ENCODE data around the gene SMIM33. TPM values are rescaled to one million over a fixed set of nuclear protein-coding genes. Genes with fewer than 3 reads are reported as not detected.
"Not testable (repeated sequence)": the region's sequence is repeated elsewhere in the genome, so short reads cannot be mapped to it uniquely, and the experiment has no call there.

The SMIM33 gene
- total RNA-seq, 1 donor from 2014 or later, result under 0.01 TPM

DNA sequence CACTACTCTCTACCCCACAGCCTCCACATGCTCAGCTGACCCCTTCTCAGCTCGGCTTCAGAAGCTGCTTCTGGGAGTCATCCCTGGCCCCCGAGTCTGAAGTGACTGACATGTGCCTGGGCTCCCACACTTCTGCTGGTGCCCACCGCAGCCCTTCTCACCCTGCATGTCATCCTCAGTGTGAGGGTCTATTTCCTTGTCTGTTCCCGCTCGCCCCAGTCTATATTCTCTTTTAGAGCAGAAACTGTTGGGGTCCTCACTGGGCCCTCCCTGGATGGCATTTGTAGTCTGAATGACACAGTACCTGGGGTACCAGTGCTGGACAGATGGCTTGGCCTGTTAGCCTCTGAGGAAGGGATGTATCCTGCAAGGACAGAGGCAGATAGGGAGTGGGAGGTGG, 13.6 kb upstream of the SMIM33 start:
- DNase-seq (ENCODE audit: low read depth in 2 of 2), result no peak

DNA sequence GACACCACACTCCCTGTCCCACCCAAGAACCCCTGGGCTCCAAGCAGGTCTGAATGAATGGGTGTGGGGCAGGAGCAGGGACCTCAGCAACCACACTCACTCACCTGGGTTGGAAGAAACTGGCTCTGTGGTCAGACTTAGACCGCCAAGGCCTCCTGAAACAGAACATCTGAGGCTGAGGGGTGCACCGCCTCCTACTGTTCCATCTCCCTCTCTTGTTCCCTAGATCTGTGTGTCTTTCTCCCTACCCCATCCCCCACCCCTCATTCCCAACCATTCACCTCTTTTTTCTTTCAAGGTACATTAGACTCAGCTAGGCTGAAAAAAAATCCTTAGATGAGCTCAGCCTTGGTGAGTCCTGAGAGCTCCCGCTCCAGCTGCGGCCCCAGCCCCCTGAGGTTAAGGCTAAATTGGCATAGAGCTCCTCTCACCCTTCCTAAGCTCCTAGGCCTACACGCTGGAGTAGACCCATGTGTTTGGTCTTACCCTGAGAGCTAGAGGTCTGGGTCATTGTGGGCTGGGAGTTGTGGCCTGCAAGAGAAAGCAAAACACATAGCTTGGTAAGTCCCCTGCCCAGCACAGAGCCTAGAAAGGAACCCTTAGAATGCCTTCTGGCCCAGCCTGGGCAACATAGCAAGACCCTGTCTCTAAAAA, 13.0 kb upstream of the SMIM33 start:
- DNase-seq (ENCODE audit: low read depth in 2 of 2), result no peak

DNA sequence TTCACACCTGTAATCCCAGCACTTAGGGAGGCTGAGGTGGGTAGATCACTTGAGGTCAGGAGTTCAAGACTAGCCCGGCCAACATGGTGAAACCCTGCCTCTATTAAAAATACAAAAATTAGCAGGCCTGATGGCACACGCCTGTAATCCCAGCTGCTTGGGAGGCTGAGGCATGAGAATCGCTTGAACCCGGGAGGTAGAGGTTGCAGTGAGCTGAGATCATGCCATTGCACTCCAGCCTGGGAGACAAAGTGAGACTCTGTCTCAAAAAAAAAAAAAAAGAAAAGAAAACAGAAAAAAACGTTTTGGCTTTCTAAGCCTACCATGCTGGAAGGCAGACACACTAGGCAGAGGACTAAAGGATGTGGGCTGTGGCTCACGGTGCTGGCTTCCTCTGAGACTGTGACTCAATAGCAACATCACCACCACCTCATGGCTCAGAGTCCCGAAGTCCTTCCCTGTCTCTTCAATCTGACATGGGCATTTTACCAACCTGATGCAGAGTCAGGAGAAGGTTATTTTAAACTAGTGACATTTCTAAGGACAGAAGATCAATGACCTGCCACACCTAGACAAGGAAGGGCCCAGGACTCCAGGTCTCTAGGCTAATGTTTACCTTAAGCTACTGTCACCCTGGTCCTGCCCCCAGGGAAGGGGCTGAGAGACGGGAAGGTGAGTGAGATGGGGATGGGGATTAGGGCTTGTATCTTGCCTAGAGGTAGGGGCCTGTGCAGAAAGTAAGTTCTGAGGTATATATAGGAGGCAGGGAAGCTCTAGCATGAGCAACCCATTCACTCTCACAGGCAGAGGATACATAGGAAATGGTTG, 12.0 kb upstream of the SMIM33 start:
- DNase-seq (ENCODE audit: low read depth in 2 of 2), result peak in 1 of 2 donors; percentile 88

DNA sequence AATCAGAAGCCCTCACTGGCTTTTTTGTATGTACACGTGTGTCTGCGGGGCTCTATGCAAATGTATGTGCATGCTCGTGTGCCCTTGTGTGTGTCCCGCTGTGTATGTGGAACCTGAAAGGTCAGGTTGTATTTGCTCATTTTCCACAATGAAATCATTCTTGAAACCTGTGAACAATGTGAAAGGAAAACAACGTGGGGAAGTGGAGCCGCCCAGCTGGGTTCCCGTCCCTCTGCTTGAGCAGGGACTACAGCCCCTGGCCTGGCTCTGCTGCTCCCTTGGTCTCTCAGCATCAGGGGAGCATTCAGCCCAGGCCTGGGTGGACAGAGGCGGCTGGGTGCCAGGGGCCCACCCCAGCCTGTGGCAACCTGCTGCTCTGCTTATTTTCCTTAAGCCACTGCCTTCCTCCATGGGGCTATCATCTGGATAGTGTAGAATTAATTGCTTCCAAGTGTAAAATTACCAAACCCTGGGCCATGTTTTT, 11.3 kb upstream of the SMIM33 start:
- peak; percentile 75 to 86 for DNase-seq (ENCODE audit: low read depth in 2 of 2)

DNA sequence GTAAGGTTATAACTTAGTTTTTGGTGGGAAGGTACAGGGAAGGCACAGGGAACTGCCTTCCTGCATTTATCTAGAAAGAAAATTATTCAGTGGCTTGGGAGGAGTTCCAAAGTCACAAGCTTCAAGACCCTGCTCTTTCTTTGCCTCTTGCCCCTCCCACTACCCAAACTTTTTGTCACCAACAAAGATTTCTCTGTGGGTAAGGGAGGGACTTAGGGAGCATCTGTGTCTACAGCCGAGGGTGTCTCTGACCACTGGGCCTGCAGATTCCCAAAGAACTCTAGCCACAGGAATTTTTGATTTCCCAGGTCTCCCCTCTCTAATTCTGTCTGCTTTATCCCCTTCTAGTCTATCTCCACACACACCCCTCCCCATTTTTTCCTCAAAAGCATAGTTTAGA, 10.3 kb upstream of the SMIM33 start:
- DNase-seq (ENCODE audit: low read depth in 2 of 2), result no peak

DNA sequence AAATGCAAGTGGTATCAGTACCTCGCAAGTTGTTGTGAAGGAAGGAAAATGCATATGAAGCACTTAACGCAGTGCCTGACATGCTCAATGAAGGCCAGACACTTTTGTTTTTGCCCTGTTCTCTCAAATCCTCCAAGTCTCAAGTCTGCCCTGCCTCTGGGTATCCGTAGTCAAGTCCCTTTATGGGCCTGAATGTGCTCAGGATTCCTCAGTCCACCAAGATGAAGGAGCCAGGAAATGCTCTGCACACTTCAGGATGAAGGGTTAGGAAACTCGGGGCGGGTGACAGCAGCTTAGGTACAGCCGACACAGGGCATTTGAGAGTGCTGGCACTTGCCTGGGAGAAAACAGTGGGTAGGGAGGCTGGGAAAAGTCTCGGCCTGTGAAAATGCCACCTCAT, 9.6 kb upstream of the SMIM33 start:
- DNase-seq (ENCODE audit: low read depth in 2 of 2), result peak in 1 of 2 donors; percentile 36

DNA sequence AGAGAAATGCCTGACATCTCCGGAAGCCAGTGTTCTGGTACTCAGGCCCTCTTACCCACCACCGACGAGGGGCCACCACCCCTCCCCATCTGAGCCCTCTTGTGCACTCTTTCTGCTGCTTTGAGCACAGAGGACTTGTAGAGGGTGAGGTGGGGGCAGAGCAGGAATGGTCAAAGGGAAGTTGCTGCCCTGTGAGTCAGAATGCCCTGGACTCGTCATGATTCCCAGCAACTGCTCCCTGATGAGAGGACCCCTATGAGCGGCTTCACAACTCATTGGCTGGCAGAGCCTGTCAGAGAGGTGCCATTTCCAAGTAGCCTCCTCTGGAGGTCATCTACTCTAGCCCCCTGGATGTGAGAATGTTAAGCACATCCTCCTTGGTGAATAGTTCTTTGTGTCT, 9.1 kb upstream of the SMIM33 start:
- peak; percentile 81 to 93 for DNase-seq (ENCODE audit: low read depth in 2 of 2)

DNA sequence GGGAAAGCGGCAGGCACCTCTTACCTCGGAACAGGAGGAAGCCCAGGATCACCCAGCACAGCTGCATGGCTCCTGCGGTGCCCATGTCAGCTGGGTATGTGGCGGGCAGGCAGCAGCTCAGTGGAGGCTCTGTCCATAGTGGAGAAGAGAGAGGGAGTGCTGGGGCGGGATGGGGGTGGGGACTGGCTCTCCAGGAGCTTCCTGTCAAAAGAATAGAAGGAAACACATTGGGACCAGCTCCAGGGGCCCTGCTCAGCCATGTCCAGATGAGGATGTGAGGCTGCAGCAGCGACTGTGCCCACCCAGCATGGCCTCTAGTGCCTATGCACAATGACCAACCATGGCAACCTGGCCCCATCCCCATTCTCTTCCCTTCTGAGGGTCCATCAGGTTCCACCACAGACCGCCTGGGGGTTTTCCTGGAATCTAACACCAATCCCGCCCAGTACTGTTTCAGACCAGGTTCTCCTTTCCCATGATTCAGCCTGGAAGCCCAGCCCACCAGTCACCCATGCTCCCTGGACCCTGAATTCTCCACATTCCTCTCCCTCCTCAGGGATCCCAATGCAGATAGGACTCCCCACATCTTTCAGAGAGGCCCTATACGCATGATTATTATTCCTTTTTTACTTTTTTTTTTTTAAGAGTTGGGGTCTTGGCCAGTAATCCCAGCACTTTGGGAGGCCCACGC, 8.1 kb upstream of the SMIM33 start, which contains the start of gene ECSCR:
Gene ECSCR, minus strand, starts transcription at position 158 of the 691 bp plus-strand sequence. Its CDS starts 73 bp downstream, at position 85.
- DNase-seq (ENCODE audit: low read depth in 2 of 2), result peak; percentile 87 to 95

DNA sequence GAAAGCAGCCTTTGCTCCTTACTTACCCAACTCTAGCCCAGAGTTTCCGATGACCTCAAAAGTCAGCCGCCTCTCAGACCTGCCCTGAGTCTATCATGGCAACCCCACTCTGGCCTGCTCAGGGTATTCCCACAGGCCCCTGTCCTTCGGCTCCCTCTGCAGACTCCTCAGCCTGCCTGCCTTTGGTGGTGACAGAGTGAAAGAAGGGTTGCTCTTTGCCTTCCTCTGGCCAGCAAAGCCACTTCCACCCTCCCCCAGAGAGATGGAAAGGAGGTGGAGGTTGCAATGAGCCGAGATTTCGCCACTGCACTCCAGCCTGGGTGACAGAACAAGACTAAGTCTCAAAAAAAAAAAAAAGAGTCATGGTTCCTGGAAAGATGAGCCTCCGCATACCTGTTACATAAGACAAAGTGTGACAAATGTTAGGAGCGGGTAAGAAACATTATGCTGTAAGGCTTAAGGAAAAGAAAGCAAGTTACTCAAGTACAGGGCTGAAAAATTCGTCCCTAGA, 2.3 kb upstream of the SMIM33 start:
- DNase-seq (ENCODE audit: low read depth in 2 of 2), result no peak

DNA sequence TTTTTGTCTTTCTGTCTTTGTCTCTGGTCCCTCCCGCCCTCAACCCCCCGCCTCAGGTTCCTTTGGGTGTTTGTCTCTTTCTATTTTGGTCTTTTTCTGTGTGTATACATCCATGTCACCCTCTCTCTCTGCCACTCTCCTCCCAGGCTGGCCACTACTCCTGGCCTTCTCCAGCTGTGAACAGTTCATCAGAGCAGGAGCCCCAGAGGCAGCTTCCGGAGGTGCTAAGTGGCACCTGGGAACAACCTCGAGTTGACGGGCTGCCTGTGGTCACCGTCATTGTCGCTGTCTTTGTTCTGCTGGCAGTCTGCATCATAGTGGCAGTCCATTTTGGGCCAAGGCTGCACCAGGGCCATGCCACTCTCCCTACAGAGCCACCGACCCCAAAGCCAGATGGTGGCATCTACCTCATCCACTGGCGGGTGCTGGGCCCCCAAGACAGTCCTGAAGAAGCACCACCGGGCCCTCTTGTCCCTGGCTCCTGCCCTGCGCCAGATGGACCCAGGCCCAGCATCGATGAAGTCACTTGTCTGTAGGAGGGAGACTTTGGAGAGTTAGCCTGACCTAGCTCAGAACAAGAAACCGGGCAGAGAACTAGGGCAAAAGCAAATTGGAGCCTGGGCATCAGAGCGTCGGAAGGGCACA, 1.7 kb downstream of the SMIM33 start:
- DNase-seq (ENCODE audit: low read depth in 2 of 2), result no peak

DNA sequence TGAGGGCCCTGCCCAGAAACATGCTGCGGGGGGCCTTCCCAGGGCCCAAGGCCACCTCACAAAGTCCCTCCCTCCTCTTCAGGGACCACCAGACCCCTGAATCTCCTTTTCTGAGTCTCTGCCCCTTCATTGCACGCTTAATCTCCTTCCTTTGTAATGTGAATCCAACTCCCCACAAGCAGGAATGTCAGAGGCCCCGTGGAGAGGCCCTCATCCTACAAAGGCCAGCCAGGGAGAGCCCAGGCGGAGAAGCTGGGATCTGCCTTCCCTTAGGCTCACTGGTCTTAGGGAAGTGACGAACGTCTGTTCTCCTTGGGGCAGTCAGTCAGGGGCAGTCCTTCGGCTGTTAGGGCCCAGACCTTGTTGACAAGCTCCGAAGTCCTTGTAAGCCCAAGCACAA, 2.3 kb downstream of the SMIM33 start:
- peak in 1 of 2 donors; percentile 52 for DNase-seq (ENCODE audit: low read depth in 2 of 2)

DNA sequence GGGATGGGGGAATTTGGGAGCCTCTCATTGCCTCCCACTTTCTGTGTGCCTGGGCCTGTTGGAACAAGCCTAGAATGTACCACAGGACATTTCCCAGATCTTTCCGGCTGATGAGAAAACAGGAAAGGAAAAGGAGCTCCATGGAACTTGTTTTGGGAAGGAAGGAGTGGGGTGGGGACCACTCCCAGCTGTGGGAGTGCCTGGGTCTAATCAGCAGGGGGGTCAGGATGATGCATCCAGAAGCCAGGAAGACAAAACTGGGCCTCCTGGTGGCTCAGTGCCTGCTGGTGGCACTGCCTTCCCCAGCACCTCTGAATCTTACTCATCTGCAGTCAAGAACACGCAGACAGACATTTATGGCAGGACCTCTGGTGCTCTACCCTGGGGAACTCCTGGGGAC, 2.8 kb downstream of the SMIM33 start:
- peak in 1 of 2 donors; percentile 65 for DNase-seq (ENCODE audit: low read depth in 2 of 2)

DNA sequence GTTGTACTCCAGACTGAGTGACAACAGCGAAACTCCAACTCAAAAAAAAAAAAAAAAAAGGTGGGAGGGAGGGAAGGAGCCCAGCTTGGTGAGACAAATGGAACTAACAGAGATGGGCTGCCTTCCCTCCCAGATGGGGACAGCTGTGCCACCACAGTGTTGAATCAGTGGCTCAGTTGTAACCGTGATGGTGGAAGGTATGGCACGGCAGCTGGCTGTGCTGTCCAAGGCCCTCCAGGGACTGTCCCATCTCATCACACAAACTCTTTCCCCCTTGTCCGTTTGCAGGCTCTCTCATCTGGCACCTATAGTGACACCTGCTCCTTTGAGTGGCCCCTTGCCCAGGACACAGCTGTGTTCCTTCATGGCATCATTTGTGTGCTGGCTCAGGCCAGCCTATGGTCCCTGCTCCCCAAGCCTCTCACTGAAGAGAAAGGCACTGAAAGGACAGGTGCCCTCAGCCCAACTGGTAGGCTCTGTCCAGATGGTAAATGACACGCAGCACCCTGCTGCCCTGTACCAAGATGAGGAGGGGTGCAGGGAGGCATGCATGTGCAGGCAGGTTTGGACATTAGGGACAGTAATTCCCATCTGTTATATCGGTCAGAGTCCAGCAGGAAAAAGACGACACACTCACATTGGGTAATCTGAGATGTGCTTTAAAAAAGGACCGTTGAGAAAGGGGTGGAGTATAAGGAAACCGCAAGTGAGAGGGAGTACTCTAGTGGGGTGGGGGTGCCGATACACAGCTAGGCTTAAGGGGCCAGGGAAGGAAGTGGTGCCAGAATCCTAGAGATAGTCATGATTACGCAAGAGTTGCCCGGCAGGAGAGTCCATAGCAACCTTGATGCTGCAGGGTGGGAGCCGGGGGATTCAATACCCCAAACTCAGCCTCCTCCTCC, 4.3 kb downstream of the SMIM33 start:
- DNase-seq (ENCODE audit: low read depth in 2 of 2), result no peak

DNA sequence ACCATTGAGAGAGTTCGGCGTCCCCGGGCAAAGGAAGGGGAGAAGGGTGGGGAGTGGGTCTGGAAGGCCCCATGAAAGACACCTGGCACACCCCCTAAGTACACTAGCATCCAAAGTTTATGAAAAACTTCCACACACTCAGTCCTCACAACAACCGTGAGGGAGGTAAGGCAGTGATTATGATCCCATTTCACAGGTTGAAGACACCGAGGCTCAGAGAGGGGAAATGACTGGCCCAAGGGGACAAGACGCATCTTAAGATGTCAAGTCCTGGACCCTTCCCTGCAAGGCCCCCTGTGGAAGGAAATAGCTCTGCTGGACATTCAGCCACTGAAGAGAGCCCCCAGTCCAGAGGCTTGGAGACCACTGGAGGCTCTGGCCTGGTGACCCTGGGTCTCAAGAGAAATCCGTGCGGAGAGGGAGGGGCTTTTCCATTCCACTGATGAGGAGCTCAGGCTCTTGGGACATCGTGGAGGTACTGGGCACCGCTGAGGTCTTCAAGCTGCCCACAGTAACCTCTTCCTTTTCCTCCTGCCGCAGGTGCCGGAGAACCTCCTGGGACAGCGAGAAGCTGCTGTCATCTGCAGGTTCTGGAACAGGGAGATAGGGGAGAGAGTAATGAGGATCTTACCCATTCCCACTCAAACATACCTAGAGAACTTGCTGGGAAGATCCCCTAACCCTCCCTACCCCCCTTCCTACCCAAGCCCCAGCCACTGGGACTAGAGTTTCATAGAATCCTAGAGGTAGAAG, 5.2 kb downstream of the SMIM33 start:
- no peak for DNase-seq (ENCODE audit: low read depth in 2 of 2)

DNA sequence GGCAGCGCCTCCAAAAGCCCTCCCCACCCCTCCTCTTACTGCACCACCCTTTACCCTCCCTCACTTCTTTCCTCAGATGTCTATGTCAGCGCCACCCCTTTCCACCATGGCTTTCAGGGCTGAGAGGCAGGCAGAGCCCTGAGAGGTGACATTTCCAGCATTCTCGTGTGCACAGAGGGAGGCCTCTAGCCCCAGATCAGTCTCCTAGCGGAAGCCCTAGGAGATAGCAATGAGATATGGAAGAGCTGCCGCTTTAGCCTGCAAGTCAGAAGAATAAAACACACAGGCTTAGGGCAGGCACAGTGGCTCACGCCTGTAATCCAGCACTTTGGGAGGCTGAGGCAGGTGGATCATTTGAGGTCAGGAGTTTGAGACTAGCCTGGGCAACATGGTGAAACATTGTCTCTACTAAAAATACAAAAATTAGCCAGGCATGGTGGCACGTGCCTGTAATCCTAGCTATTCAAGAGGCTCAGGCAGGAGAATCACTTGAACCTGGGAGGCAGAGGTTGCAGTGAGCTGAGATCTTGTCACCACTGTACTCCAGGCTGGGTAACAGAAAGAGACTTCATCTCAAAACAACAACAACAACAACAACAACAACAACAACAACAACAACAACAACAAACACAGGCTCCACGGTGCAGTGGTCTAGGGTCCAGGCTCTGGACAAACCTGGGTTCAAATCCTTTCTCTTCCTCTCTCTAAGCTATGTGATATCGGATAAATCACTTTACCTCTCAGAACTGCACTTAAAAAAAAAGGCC, 8.0 kb downstream of the SMIM33 start:
- not testable (repeated sequence) for DNase-seq (ENCODE audit: low read depth in 2 of 2)

DNA sequence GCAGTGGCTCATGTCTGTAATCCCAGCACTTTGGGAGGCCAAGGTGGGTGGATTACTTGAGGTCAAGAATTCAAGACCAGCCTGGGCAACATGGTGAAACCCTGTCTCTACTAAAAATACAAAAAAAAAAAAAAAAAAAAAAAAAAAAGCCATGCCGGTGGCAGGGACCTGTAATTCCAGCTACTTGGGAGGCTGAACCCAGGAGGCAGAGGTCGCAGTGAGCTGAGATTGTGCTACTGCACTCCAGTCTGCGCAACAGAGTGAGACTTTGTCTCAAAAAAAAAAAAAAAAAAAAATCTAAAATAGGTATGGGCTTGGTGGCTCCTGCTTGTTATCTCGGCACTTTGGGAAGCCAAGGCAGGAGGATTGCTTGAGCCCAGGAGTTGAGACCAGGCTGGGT, 8.9 kb downstream of the SMIM33 start:
- not testable (repeated sequence) for DNase-seq (ENCODE audit: low read depth in 2 of 2)

DNA sequence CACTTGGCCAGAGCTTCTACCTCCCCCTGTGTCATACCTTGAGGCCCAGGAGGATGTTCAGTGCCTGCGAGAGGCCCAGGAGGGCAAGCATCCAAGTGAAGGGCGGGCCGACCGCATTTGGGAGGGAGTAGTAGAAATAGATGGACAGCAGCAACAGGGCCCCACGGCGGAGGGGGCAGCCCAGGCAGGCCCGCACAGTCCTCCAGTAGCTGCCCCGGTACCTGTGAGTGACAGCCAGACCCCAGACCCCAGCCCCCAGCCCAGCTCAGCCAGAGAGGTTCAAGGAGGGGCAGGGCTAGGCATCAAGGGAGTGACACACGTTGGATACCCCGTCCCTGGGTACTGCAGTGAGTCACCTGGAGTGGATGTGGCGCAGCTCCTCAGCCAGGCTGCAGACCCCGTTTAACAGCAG, 10.3 kb downstream of the SMIM33 start:
- DNase-seq (ENCODE audit: low read depth in 2 of 2), result peak in 1 of 2 donors; percentile 33

DNA sequence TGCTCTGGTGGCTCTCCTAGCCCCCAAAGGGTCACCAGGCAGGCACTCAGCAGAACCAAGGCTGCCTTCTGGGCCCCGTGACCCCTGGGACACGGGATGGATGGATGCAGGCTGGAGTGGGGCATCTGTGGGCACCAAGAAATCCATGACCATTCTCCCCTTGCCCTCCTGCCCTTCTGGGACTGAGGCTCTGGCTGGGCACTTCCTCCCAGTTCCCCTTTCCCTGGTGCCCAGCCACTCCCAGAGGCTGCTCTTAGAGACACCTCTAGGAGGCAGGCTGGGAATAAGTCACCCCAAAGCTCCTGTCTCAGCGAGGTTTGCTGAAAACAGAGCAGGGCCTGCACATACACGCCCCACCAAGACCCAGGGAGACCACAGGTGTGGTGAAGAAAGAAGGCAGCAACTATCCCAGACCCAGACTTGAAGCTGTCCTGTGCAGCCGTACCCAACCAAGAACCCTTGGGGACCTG, 10.8 kb downstream of the SMIM33 start:
- peak in 1 of 2 donors; percentile 48 for DNase-seq (ENCODE audit: low read depth in 2 of 2)
